DND-41 (cell line): ENCODE data around the gene LUZP1.

Experiments used
- EZH2 ChIP-seq: IDR thresholded peaks from 3 replicates; pipeline ENCODE4 v1.6.1; 2012; ENCODE audit warnings: borderline replicate concordance, low read depth, mild to moderate bottlenecking, moderate library complexity, low read length, inconsistent platforms; ENCODE audit not compliant: severe bottlenecking
- TF ChIP-seq, protein P1 (sequence below): IDR thresholded peaks from 2 replicates; pipeline ENCODE4 v1.5.1; 2012; ENCODE audit warnings: borderline replicate concordance, low read length, moderate library complexity, mild to moderate bottlenecking; ENCODE audit not compliant: poor library complexity, severe bottlenecking; ENCODE audit errors: extremely low read depth

DNA sequence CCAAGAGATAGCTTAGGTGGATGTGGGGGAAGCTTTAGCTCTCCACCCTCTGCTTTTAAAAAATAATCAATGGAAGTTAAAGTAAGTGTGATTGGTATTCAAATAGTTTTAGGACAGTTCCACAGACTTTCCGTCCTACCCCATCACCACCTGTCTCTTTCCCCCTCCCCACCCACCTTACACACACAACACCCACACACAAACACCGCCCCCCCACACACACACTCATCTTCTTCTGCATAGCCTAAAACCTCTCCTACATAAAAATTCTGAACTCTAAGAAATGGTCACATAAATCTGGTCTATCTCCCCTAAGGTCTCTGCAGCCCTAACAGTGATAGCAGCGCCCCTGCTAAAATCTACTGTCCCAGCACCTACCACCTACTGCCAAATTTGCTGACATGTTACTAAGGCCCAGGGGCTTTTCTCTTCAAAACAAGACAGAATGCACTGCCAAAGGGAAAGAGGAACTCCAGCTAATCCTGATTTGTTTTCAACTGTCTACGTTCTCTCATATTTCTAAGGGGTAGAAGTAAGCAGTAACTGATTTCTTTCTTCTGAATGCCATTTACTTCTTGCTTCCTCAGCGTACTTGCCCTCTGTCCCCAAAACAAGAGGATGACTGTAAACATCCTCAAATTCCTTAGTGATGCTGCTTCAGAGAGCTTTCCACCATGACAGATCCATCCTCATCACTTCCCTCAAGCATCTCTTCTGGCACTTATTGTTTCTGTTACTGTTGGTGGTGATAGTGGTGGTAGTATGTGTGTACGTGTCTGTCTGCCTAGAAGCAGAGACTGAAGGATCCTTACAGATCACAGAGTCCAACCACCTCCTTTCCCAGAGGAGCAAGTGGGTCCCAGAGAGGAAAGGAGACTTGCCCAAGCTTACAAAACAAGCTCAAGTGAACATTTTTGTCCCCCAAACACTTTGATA, 56.8 kb downstream of the LUZP1 start:
- TF ChIP-seq, protein P1, sequence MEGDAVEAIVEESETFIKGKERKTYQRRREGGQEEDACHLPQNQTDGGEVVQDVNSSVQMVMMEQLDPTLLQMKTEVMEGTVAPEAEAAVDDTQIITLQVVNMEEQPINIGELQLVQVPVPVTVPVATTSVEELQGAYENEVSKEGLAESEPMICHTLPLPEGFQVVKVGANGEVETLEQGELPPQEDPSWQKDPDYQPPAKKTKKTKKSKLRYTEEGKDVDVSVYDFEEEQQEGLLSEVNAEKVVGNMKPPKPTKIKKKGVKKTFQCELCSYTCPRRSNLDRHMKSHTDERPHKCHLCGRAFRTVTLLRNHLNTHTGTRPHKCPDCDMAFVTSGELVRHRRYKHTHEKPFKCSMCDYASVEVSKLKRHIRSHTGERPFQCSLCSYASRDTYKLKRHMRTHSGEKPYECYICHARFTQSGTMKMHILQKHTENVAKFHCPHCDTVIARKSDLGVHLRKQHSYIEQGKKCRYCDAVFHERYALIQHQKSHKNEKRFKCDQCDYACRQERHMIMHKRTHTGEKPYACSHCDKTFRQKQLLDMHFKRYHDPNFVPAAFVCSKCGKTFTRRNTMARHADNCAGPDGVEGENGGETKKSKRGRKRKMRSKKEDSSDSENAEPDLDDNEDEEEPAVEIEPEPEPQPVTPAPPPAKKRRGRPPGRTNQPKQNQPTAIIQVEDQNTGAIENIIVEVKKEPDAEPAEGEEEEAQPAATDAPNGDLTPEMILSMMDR: no peak
- TF ChIP-seq EZH2: no peak
